SJSA1 (cell line): ENCODE measurements around the gene PLIN5. TPM values are rescaled to one million over a fixed set of nuclear protein-coding genes. Genes with fewer than 3 reads are reported as not detected.

Experiments
- DNase-seq, 2 experiments: peaks; one replicate each; pipeline ENCODE4 v3.0.0-alpha.2; 2015 to 2020; ENCODE audit warnings: low spot score in 2 of 2, low read depth in 1 of 2
- H3K27ac ChIP-seq: fragments of 250-450 bp; sonication (Bioruptor Pico); 2 replicates; pipeline ENCODE4 v1.5.1; 2020; ENCODE audit warnings: mild to moderate bottlenecking, moderate library complexity
- H3K27me3 ChIP-seq: fragments of 250-450 bp; sonication (Bioruptor Pico); replicated peaks from 2 replicates; pipeline ENCODE4 v1.5.1; 2020; ENCODE audit warnings: mild to moderate bottlenecking, moderate library complexity
- H3K36me3 ChIP-seq: fragments of 250-450 bp; sonication (Bioruptor Pico); 2 replicates; pipeline ENCODE4 v1.5.1; 2020; ENCODE audit warnings: mild to moderate bottlenecking
- H3K4me1 ChIP-seq: fragments of 250-450 bp; sonication (Bioruptor Pico); replicated peaks from 2 replicates; pipeline ENCODE4 v1.6.1; 2021; ENCODE audit warnings: mild to moderate bottlenecking
- H3K4me3 ChIP-seq: fragments of 250-450 bp; sonication (Bioruptor Pico); 2 replicates; pipeline ENCODE4 v1.5.1; 2020; ENCODE audit warnings: mild to moderate bottlenecking
- H3K9me3 ChIP-seq: fragments of 250-450 bp; sonication (Bioruptor Pico); replicated peaks from 2 replicates; pipeline ENCODE4 v1.5.1; 2020; ENCODE audit warnings: mild to moderate bottlenecking
- total RNA-seq: library from RNA; depleted of rRNA; stranded (reverse); fragments of >200 nt; shearing (Covaris generic); gene quantifications from 2 replicates; pipeline ENCODE4 v1.2.3, GENCODE V29; 2014; rRNA removed

Gene PLIN5, protein sequence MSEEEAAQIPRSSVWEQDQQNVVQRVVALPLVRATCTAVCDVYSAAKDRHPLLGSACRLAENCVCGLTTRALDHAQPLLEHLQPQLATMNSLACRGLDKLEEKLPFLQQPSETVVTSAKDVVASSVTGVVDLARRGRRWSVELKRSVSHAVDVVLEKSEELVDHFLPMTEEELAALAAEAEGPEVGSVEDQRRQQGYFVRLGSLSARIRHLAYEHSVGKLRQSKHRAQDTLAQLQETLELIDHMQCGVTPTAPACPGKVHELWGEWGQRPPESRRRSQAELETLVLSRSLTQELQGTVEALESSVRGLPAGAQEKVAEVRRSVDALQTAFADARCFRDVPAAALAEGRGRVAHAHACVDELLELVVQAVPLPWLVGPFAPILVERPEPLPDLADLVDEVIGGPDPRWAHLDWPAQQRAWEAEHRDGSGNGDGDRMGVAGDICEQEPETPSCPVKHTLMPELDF
- total RNA-seq = not detected in 2 replicates

DNA sequence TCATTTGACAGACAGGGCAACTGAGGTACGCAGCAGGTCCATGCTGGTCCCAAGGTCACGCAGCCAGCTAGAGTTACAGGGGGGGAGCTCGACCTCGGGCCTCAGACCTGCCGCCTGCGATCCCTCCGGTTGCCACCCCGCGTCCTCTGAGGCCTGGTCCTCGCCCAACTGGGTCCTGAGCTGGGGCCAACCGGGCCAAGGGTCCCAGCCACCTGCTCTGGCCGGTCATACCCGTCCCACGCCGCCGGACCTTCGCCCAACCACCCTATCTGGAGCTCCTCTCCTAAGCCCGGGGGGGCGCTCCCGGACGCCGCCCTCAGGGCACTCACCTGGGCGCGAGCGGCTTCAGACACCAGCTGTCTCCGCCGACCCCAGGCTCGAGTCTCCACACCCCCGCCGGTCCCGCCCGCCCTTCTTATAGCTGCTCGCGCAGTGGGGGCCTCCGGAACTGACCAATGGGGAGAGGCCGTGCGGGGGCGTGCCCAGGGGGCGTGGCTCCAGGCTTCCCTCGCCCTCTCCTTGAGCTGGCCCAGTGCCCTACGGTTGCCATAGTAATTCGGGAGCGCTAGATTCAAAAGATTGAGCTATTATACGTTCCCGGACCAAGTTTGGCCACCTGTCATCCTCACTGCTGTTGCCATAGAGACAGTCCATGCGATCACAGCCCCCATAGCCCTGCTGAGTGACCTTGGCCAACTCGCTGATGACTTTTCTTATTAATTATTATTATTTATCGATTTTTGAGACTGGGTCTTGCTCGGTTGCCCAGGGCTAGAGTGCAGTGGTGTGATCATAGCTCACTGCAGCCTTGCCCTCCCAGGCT is at the start of gene PLIN5:
Gene PLIN5, minus strand, starts transcription at position 389 of the 823 bp plus-strand sequence. CDS start 1,150 bp downstream, outside the sequence.
- no peaks in the 10 kb centered on the region for H3K9me3 ChIP-seq

DNA sequence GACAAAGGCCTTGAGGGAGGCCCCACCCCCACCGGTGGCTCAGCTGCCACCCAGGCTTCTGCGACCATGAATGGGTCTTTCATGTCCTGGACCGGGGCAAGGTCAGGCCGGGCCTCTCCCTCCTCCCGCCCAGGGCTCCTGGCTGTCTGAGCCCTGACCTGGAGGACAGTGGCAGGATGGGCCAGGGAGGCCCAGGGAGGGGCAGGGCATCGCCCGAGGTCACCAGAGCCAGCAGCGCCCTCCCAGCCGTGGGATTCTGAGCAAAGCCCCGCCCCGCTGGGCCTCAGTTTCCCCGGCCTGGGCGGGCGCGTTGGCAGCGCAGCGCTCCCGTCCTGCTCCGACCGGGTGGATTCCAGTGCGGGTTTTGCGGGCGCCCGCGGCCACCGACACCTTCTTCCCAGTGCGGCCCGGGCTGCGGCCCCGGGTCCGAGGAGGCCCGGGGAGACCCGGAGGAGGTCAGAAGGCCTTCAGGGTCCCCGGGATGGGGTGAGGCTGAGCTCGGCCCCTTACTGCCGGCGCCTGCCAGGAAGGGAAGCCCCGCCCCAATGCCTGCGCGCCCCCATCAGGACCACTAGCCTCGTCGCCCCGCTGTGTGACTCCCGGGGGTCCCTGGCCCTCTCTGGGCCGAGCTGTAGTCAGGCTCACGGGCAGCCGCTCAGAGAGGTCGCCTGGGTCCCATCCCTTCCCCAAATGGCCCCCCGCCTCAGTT is 49.1 kb upstream of the PLIN5 start:
- H3K9me3 ChIP-seq = no peaks in the 10 kb centered on the region
- H3K4me1 ChIP-seq = peaks cover 12% of the 10 kb centered on the region
- peaks cover 49% of the 10 kb centered on the region for H3K27me3 ChIP-seq
- H3K36me3 ChIP-seq = no peaks in the 10 kb centered on the region
- no peak overlapping the region; the same call in 1 of the 2 replicates for H3K4me3 ChIP-seq
- H3K27ac ChIP-seq = no peak overlapping the region
- DNase-seq = no peak

More for the DNA sequence above, at the start of gene PLIN5:
- Histone ChIP-seq H3K27ac (no peak within 1 kb of the TSS), H3K27me3 (peaks cover 49% of the 10 kb centered on the region), H3K4me3 (no peak within 1 kb of the TSS), H3K4me1 (0 out of 2 replicates have a peak, but pooled peaks cover 4% of the 10 kb centered on the region), H3K36me3 (no peaks in the 10 kb centered on the region)
- DNase-seq = peak; percentile 37 to 70

DNA sequence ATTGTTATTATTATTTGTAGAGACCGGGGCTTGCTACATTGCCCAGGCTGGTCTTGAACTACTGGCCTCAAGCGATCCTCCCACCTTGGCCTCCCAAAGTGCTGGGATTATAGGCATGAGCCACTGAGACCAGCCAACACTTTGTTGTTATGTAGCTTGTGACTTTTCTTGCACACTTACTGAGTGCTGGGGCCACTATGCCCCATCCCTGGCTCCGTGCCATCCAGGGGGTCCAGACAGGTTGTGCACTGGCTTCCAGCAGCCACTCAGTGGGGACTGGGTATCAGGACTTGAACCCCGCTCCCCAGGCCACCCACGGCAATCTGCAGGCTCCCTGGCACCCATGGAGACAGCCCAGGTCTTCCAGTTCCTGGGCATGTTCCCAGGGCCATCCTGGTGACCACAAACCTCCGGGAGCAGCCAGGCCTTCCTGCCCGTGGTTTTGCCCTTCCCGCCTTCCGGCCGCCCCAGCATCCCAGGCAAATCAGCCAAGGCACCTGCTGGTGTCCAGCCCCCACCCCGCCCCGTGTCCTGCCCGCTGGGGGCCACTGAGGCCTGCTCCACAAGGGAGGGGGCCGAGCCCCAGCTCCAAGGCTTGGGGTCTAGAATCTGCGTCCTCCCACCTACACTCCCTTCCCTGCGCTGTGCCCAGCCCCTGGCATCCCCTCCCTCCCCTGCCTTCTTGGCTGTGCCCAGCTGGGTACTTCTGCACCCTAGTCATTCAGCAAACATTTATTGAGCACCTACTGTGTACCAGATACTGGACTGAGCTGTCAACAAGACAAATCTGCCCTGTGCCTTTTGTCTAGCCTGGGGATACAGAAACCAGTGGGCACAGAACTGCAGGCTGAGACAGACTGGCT is 48.2 kb upstream of the PLIN5 start:
- Histone ChIP-seq H3K9me3 (no peaks in the 10 kb centered on the region), H3K4me1 (peaks cover 12% of the 10 kb centered on the region), H3K27ac (no peak overlapping the region), H3K27me3 (peaks cover 53% of the 10 kb centered on the region), H3K4me3 (no peak overlapping the region), H3K36me3 (no peaks in the 10 kb centered on the region)
- no peak for DNase-seq

DNA sequence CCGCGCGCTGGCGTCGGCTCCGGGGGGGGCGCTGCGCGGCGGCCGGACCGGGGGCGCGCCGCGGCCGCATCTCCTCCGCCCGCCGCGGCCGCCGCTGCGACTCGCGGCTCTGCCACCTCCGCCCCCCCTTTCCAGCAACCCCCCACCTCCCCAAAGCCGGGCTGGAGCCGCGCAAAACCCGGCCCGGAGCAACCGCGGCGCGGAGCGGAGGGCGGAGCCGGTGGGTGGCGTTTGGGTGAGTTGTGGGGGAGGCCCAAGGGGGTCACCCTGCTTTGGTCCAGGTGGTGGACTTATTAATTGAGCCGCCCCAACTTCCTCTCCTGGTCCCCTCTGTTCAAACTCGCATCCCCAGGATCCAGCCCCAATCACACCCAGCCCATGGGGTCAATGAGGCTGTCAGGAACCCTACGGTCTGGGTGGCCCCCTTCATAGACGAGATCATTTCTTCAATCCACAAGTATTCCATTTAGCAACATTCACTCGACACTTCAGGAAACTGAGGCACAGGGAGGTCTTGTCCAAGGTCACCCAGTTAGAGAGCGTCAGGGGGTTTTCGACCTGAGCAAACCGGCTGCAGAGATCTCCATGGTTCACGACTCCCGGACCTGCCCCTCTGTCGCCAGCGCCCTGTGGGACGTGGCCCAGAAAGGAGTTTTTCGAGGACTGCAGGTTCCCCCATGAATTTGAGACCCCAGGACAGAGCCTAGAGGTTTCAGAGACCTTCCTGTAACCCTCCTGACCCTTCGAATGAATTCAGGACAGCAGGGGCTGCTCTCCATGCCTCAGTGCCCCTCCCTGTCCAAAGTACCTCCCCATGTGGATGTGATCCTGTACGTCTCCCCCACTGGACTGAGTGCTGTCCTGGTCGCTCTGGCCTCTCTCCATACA is 46.9 kb upstream of the PLIN5 start:
- H3K9me3 ChIP-seq = no peaks in the 10 kb centered on the region
- no peak for DNase-seq
- H3K4me1 ChIP-seq = peaks cover 12% of the 10 kb centered on the region
- H3K27ac ChIP-seq = no peak overlapping the region
- peaks cover 53% of the 10 kb centered on the region for H3K27me3 ChIP-seq
- H3K4me3 ChIP-seq = no peak overlapping the region
- H3K36me3 ChIP-seq = no peaks in the 10 kb centered on the region

DNA sequence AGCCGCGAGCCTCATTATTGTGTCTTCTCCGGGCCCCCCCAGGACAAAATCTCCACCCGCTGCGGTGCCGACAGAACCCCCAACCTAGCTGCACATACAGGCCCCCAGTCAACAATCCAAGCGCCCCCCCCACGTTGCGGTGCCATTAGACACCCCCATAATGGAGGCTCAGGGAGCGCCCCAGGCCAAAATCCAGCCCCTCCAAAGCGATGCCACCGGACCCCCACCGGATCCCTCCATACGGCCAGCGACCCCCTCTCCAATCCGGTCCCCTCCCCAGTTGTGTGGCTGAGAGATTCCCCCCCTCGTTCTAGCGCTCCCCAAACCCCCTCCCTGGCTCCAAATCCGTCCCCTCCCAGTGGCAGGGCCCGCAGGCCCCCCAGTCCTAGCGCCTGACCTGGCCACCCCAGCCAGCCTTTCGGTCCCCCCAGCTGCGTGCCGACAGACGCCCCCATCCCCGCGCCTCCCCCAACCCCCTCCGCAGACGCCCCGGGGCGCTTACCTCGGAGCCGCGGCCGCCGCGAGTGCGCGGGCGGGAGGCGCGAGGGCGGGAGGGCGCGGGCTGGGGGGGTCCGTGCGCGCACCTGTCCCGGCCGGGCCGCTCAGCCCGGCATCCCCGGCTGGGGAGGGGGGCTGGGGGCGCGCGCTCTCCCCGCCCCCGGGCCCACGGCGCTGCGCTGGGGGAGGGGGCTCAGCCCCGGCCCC is 46.1 kb upstream of the PLIN5 start:
- Histone ChIP-seq H3K36me3 (no peaks in the 10 kb centered on the region), H3K4me3 (no peak overlapping the region), H3K4me1 (peaks cover 14% of the 10 kb centered on the region), H3K9me3 (no peaks in the 10 kb centered on the region), H3K27ac (no peak overlapping the region), H3K27me3 (peaks cover 53% of the 10 kb centered on the region)
- DNase-seq = no peak

DNA sequence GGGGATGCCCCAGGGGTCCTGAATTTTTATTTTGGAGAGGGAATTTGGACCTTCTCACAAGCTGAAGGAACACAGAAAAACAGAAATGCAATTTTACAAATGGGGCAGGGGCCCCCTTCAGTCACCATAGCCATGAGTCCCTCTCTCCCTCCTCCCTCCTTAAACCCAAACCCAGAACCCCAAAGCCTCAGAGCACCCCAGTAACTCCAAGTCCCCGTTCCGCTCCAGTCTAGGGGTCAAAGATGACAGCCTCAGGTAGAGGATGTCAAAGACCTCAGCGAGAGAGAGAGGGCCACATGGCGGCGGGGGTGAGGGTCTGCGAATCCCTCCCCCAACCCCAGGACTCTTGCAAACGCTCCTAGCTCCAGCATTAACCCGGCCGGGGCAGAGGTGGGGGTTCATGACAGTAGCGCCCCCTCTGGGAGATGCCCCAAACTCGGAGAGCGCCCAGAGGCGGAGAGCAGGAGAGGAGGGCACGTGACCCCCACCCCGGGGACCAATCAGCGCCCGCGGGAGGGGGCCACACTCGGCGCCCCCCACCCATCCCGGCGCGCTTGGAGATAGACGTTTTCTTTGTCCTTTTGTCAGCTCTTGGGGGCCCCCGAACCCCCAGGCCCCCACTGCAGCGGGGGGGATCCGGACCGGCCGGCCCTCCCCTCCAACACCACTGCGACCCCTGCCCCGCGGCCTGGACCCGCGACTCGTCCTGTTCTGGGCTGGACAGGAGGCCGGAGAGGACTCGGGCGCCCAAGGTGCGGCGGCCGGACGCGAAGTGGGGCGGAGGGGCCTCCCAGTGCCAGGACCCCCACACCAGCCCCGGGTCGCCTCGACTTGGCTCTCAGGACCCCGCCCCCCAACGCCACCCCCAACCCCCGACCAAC is 45.2 kb upstream of the PLIN5 start:
- H3K27me3 ChIP-seq = peaks cover 46% of the 10 kb centered on the region
- H3K36me3 ChIP-seq = no peaks in the 10 kb centered on the region
- DNase-seq = no peak
- H3K9me3 ChIP-seq = no peaks in the 10 kb centered on the region
- no peak overlapping the region for H3K4me3 ChIP-seq
- no peak overlapping the region for H3K27ac ChIP-seq
- peaks cover 23% of the 10 kb centered on the region for H3K4me1 ChIP-seq

DNA sequence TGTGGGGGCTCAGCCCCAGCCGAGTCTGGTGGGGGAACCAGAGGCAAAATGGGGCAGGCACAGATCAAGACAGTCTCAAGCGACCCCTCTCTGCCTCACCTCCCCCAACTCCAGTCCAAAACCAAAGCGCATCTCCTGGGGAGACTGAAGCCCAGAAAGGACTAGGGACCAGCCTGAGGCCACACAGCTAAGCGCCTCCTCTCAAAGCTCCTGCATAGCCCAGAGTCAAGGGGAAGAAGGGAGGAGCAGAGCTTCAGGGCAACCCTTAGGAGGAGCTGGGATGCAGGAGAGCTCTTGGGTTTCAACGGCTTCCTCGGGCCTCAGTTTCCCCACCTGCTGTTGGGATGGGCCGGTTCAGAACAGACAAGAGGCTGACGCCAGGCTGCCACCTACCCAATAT is 44.4 kb upstream of the PLIN5 start:
- Histone ChIP-seq H3K36me3 (no peaks in the 10 kb centered on the region), H3K27ac (no peak overlapping the region), H3K9me3 (no peaks in the 10 kb centered on the region), H3K4me1 (peaks cover 26% of the 10 kb centered on the region), H3K27me3 (peaks cover 37% of the 10 kb centered on the region), H3K4me3 (no peak overlapping the region)
- no peak for DNase-seq

DNA sequence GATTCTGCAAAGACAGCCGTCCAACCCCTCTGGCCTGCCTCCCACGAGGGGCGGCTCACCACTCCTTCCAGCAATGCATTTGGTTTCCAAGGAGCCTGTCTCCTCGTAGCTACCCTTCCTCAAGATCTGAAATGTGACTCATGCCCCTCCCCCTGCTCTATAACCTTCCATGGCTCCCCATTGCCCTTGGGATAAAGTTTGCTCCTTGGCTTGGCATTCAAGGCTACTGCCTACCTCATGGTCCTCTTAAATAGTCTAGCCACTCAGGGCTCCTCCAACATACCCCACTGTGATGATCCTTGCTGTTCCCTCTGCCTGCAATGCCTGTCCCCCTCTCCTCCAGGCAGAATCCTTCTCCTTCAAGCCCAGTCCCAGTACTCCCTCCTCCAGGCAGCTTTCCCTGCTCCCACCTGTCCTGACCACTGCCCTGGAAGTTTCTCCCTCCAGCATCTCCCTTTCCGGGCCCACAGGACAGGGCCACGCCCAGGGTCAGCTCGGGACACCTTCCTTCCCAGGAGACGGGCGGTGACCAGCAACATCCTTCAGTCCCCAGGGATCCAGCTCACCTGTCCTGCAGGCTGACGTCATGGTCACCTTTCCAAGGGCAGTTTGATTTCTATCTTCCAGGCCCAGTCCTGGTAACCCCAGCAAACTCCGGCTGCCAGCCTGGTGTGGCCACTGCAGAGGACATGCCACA is 43.7 kb upstream of the PLIN5 start:
- H3K27ac ChIP-seq = no peak overlapping the region
- DNase-seq = no peak
- H3K4me3 ChIP-seq = no peak overlapping the region
- peaks cover 31% of the 10 kb centered on the region for H3K27me3 ChIP-seq
- H3K9me3 ChIP-seq = no peaks in the 10 kb centered on the region
- H3K4me1 ChIP-seq = peaks cover 22% of the 10 kb centered on the region
- H3K36me3 ChIP-seq = no peaks in the 10 kb centered on the region

DNA sequence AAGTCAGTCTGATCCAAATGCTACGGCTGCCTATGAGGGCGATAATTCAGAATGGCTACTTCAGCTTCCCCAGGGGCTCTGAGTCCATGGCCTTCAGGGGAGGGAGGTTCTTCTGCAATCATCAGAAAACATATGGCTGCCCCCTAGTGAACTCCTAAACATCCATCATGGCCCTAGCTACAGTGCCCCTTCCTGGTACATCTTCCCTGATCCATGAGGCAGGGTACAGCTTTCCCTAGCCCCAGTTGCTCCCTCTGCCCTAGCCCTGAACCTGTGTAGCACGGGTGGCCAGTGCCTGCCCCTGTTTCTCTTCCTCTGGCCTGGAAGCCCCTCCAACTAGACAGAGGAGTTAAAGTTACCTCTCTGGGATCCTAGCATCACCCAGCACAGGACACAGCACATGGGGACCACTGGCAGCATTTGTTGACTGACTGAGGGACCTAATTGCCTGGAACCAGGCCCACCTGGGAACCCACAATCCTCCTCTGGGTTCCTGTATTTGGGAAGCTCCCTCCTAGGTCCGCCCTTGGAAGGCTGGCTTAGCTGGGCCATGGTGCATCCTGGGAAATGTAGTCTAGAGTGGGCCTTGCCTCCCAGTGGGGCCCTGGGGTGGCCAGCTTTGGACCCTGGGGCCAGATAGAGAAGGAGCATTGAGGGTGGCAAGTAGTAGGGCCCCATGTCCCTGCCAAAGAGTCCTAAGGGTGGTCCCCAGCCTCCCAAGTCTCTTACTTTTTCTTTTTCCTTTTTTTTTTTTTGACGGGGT is 42.2 kb upstream of the PLIN5 start:
- Histone ChIP-seq H3K36me3 (no peaks in the 10 kb centered on the region), H3K4me3 (no peak overlapping the region), H3K9me3 (no peaks in the 10 kb centered on the region), H3K4me1 (peaks cover 22% of the 10 kb centered on the region), H3K27me3 (peaks cover 24% of the 10 kb centered on the region), H3K27ac (no peak overlapping the region)
- DNase-seq = no peak
